ENCODE data around the gene EIF5.

The EIF5 gene

DNA sequence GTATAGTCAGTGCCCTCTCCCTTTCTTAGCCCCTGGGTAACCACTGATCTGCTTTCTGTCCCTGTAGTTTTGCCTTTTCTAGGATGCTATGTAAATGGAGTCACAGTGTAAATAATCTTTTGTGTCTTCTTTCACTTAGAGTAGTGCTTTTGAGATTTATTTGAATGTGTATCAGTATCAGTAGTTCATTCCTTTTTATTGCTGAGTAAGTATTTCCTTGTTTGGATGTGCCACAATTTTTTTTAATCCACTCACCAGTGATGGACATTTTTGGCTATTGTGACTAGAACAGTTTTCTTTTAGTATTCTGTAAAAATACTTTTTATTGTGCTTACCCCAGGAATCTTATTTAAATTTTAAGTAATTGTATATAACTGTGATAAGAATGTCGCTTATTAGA is 54.6 kb downstream of the EIF5 start:
- peaks cover 11% of the 10 kb centered on the region for H3K36me3 ChIP-seq (ENCODE audit: control insufficient read depth, low read length)
- no peaks in the 10 kb centered on the region for H3K9me3 ChIP-seq (ENCODE audit: control insufficient read depth, insufficient read depth, low read length)
- H3K4me3 ChIP-seq (ENCODE audit: low read length): peak overlapping the region; percentile 14; the same call in 1 of the 2 replicates
- peak overlapping the region; percentile 83 for H3K4me2 ChIP-seq (ENCODE audit: low read length)
- peaks cover 51% of the 10 kb centered on the region for H3K4me1 ChIP-seq (ENCODE audit: control insufficient read depth, low read length)
- H3K27me3 ChIP-seq (ENCODE audit: control insufficient read depth, low read length): 0 out of 2 replicates have a peak, but pooled peaks cover 2% of the 10 kb centered on the region
- H3K9me2 ChIP-seq (replicated peaks; ENCODE audit: control insufficient read depth, low read length): no peaks in the 10 kb centered on the region
- TF ChIP-seq EZH2phosphoT487 (IDR thresholded peaks at IDR 0.05; ENCODE audit: borderline replicate concordance, low read length): no peak
- TF ChIP-seq, protein P1, sequence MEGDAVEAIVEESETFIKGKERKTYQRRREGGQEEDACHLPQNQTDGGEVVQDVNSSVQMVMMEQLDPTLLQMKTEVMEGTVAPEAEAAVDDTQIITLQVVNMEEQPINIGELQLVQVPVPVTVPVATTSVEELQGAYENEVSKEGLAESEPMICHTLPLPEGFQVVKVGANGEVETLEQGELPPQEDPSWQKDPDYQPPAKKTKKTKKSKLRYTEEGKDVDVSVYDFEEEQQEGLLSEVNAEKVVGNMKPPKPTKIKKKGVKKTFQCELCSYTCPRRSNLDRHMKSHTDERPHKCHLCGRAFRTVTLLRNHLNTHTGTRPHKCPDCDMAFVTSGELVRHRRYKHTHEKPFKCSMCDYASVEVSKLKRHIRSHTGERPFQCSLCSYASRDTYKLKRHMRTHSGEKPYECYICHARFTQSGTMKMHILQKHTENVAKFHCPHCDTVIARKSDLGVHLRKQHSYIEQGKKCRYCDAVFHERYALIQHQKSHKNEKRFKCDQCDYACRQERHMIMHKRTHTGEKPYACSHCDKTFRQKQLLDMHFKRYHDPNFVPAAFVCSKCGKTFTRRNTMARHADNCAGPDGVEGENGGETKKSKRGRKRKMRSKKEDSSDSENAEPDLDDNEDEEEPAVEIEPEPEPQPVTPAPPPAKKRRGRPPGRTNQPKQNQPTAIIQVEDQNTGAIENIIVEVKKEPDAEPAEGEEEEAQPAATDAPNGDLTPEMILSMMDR (IDR thresholded peaks at IDR 0.05; ENCODE audit: low read depth, low read length, poor library complexity, severe bottlenecking): no peak
- peaks cover 13% of the 10 kb centered on the region for H3F3A ChIP-seq (ENCODE audit: control insufficient read depth, insufficient read depth)
- H3K27ac ChIP-seq (ENCODE audit: low read depth, low read length): no peak overlapping the region
- H4K20me1 ChIP-seq (ENCODE audit: control insufficient read depth, insufficient read depth, low read depth, low read length): peaks cover 21% of the 10 kb centered on the region
- H3K79me2 ChIP-seq (ENCODE audit: control insufficient read depth, low read length): peaks cover 83% of the 10 kb centered on the region

DNA sequence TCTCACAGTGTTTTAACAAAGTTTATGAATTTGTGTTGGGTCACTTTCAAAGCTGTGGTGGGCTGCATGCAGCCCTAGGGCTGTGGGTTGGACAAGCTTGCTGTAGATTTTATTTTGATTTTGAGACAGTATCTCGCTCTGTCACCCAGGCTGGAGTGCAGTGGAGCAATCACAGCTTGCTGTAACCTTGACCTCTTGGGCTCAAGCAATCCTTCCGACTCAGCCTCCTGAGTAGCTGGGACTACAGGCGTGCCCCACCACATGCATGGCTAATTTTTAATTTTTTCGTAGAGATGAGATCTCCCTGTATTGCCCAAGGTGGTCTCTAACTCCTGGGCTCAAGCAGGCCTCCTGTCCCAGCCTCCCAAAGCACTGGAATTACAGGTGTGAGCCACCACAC is 56.6 kb downstream of the EIF5 start:
- Histone ChIP-seq H3K36me3 (ENCODE audit: control insufficient read depth, low read length) (peaks cover 11% of the 10 kb centered on the region), H3K9me2 (replicated peaks; ENCODE audit: control insufficient read depth, low read length) (no peaks in the 10 kb centered on the region), H3F3A (ENCODE audit: control insufficient read depth, insufficient read depth) (peaks cover 13% of the 10 kb centered on the region), H3K27ac (ENCODE audit: low read depth, low read length) (no peak overlapping the region), H3K4me1 (ENCODE audit: control insufficient read depth, low read length) (peaks cover 63% of the 10 kb centered on the region), H3K79me2 (ENCODE audit: control insufficient read depth, low read length) (peaks cover 99% of the 10 kb centered on the region), H3K27me3 (ENCODE audit: control insufficient read depth, low read length) (no peaks in the 10 kb centered on the region), H3K4me2 (ENCODE audit: low read length) (no peak overlapping the region), H3K9me3 (ENCODE audit: control insufficient read depth, insufficient read depth, low read length) (no peaks in the 10 kb centered on the region), H4K20me1 (ENCODE audit: control insufficient read depth, insufficient read depth, low read depth, low read length) (peaks cover 33% of the 10 kb centered on the region), H3K4me3 (ENCODE audit: low read length) (no peak overlapping the region)
- TF ChIP-seq EZH2phosphoT487 (IDR thresholded peaks at IDR 0.05; ENCODE audit: borderline replicate concordance, low read length): no peak
- TF ChIP-seq, protein P1 (IDR thresholded peaks at IDR 0.05; ENCODE audit: low read depth, low read length, poor library complexity, severe bottlenecking): no peak

DNA sequence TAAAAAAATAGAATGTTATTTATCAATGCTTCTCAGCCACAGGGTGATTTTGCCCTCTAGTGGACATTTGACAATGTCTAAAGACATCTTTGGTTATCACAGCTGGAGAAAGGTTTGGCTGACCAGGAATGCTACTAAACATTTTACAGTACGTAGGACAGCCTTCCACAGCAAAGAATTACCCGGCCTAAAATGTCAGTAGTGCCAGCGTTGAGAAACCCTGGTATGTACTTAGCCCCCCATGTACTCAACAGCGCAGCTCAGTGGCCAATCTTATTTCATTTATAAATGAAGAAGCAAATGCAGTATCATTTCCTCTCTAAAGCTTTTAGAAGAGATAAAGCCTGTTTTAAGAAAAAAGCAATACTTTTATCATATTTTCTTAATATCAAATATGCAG is 57.0 kb downstream of the EIF5 start:
- Histone ChIP-seq H3K4me1 (ENCODE audit: control insufficient read depth, low read length) (peaks cover 65% of the 10 kb centered on the region), H4K20me1 (ENCODE audit: control insufficient read depth, insufficient read depth, low read depth, low read length) (peaks cover 34% of the 10 kb centered on the region), H3K4me2 (ENCODE audit: low read length) (peak overlapping the region; percentile 35; the same call in 1 of the 2 replicates), H3K27me3 (ENCODE audit: control insufficient read depth, low read length) (no peaks in the 10 kb centered on the region), H3K36me3 (ENCODE audit: control insufficient read depth, low read length) (peaks cover 8% of the 10 kb centered on the region), H3K79me2 (ENCODE audit: control insufficient read depth, low read length) (peaks cover 99% of the 10 kb centered on the region), H3K4me3 (ENCODE audit: low read length) (no peak overlapping the region), H3K9me2 (replicated peaks; ENCODE audit: control insufficient read depth, low read length) (no peaks in the 10 kb centered on the region), H3K27ac (ENCODE audit: low read depth, low read length) (no peak overlapping the region), H3K9me3 (ENCODE audit: control insufficient read depth, insufficient read depth, low read length) (no peaks in the 10 kb centered on the region), H3F3A (ENCODE audit: control insufficient read depth, insufficient read depth) (peaks cover 13% of the 10 kb centered on the region)
- TF ChIP-seq, protein P1 (IDR thresholded peaks at IDR 0.05; ENCODE audit: low read depth, low read length, poor library complexity, severe bottlenecking): peak; percentile 99
- TF ChIP-seq EZH2phosphoT487 (IDR thresholded peaks at IDR 0.05; ENCODE audit: borderline replicate concordance, low read length): no peak
